HG03280 (cell line): ENCODE data around the gene CSE1L.
"Not testable (repeated sequence)": the region's sequence is repeated elsewhere in the genome, so short reads cannot be mapped to it uniquely, and the experiment has no call there.

Experiments
- ATAC-seq: cut with Tn5 transposase; IDR thresholded peaks from one replicate; pipeline ENCODE4 v1.9.1; 2021; ENCODE audit warnings: mild to moderate bottlenecking, moderate library complexity; ENCODE audit not compliant: unreplicated experiment

The CSE1L gene, protein sequence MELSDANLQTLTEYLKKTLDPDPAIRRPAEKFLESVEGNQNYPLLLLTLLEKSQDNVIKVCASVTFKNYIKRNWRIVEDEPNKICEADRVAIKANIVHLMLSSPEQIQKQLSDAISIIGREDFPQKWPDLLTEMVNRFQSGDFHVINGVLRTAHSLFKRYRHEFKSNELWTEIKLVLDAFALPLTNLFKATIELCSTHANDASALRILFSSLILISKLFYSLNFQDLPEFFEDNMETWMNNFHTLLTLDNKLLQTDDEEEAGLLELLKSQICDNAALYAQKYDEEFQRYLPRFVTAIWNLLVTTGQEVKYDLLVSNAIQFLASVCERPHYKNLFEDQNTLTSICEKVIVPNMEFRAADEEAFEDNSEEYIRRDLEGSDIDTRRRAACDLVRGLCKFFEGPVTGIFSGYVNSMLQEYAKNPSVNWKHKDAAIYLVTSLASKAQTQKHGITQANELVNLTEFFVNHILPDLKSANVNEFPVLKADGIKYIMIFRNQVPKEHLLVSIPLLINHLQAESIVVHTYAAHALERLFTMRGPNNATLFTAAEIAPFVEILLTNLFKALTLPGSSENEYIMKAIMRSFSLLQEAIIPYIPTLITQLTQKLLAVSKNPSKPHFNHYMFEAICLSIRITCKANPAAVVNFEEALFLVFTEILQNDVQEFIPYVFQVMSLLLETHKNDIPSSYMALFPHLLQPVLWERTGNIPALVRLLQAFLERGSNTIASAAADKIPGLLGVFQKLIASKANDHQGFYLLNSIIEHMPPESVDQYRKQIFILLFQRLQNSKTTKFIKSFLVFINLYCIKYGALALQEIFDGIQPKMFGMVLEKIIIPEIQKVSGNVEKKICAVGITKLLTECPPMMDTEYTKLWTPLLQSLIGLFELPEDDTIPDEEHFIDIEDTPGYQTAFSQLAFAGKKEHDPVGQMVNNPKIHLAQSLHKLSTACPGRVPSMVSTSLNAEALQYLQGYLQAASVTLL

DNA sequence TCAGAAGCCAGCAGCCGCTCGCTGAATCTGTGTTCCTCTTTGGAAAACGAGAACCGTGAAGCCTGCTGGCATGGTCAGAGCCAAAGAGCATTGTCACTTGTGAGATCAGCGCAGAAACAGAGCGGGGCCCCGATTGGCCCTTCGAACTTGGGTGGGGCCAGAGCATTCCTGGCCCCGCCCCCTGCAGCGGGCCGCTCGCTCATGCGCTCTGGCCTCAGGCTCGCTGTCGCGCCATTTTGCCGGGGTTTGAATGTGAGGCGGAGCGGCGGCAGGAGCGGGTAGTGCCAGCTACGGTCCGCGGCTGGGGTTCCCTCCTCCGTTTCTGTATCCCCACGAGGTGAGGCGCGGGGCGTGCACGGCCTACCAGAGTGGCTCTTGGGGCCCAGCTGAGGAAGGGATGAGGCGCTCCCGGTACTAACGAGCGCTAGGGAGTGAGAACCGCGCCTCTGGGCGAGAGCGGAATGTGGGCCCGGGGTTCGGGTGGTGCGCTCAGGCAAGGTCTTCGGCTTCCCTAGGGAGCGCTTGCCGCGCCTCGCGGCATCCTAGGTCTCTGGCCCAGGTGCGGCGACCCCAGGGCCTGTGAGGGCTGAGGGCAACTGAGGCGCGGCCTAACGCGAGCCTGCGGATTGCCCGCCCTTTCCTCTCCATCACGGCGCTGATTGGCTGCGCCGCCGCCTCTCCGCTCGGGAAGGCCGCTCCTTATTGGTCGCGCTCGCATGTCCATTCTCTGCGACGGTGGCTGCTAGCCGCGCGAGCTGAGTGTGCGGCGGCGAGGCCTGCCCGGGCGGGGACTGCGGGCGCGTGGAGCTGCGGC is at the start of gene CSE1L:
CSE1L (plus strand) TSS at position 226 of the 814 bp plus-strand sequence. CDS start 12,152 bp downstream, outside the sequence.
- peak; percentile 87 for ATAC-seq

DNA sequence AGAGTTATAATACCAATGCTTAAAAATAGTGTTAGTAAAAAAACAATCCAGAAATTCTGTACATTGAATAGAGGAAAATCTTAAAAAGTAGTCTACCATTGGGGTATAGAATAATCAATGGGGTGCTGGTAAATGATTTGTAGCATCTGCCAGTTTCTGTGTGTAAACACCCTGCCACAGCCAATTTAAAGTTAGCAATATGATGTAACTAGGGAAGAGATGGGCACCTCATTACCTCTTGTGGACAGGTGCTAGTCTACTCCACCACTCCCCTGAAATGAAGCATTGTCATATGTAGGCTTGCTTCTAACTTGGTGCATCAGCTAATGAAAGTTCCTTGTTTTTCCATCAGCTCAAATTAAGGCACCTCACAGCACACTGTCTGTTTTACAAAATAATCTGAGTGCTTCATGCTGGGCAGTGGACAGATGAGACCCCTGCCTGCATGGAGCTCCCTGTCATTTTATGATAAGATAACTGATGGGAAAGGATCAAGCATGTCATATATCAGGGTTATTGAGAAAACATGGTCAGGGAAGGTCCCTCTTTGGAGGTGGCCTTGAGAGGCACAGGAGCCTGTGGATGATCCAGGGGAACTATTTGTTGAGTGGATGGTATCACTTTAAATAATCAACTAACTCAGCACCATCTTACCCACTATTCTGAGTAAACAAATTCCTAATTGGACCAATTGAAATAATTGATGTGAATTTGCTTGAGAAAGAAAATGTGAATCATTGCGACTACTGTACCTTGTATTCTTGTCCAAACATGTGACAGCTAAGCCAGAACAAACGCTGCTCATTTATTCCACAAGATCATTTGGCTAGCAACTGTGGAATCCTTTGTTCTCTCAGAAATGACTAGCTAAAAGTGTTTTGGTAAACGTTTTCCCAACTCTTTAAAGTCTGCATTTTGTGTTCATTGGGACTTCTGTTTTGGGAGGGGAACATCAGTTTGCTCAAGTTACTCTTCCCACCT is 45.9 kb upstream of the CSE1L start:
- ATAC-seq: no peak

DNA sequence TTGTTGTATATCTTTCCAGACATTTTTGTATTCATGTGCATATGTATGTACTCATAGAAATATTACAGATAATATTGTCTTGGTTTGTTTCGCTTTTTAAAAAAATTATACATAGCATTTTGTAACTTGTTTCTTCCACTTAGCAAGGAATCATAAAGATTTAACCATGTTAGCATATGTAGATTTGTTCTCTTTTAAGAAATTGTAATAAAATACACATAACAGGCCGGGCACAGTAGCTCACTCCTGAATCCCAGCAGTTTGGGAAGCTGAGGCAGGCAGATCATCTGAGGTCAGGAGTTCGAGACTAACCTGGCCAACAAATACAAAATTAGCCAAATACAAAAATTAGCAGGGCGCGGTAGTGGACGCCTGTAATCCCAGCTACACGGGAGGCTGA is 44.4 kb upstream of the CSE1L start:
- ATAC-seq: no peak

- ATAC-seq: no peak
Observed at GRCh38 chr20:49006446-49006980, 39.6 kb upstream of the CSE1L start.

GRCh38 chr20:49009899-49010631 is 36.0 kb upstream of the CSE1L start:
- ATAC-seq: no peak

GRCh38 chr20:49024220-49024619 is 21.9 kb upstream of the CSE1L start:
- ATAC-seq: no peak

- not testable (repeated sequence) for ATAC-seq
Observed at GRCh38 chr20:49028177-49028576, 17.9 kb upstream of the CSE1L start.

DNA sequence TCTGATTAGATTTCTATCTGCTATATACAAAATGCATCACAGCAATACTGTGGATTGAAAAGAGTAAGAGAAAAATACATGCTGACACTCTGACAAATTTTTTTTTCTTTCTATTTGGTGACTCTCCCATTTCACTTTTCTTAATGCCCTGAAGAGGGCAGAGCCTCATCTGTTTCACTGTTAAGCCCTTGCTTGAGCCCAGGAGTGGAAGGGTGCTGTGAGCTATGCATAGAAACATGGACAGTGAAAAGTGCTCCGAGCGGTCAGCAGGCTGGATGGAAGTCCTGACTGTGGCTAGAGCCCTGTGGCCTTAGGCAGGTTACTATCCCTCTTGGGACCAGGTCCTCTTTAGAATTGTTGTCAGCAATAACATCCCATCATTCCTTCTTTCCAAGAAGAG is 17.4 kb upstream of the CSE1L start:
- no peak for ATAC-seq

DNA sequence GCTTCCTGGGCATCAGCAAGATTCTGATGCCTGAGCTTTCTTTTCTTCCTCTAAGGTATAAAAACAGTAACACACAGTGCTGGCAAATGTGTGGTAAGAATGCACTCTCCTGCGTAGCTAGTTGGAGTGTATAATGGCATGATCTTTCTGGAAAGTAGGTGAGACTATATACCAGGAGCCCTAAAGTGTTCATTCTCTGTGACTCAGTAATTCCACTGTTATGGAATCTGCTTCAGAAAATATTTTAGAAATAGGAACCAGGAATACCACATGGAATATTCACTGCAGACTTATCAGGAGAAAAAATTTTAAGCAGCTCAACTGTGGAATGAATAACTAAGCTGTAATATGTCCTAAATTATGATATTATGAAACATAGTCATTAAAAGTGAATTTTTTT is 16.9 kb upstream of the CSE1L start:
- ATAC-seq: no peak

GRCh38 chr20:49030954-49031619 is 15.0 kb upstream of the CSE1L start:
- no peak for ATAC-seq

DNA sequence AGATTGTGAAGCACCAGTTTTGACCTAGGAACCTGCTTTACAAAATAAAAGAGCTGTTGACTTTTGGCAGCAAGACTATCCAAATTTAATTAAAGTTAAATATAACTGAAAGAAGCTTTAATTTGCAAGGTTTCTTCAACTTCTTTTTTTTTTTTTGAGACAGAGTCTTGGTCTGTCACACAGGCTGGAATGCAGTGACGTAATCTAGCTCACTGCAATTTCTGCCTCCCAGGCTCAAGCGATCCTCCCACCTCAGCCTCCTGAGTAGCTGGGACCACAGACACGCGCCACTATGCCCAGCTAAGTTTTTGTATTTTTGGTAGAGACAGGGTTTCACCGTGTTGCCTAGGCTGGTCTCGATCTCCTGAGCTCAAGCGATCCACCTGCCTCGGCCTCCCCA is 13.7 kb upstream of the CSE1L start:
- ATAC-seq: no peak

DNA sequence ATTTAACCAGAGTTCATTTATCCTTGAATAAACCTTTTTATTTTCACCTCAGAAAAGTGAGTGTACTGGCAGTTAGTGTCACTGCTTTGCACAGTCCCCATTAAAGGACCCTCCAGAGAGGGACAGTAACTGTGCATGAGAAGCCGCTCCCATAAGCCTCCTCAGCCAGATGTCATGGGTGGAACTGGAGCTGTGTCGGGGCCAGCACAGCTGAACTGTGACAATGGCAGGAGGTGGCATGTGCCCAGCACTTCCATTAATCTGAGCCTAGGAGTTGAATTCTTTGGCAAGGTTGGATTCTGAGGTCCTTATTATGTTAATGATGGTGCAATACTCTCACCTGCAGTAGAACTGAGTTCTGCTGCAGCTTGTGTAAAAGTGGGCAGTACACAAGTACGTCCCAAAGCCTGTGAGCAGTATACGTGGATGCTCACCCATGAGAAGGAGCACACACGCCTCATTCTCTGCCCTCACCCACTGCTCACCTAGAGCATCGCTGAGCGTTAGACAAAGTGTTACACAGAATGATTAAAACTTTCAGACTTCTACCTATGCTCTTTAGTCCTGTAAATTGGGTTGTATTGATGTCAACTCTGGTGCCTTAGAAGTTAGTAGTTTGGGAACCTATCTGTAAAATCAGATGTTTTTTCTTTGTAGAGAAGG is 11.9 kb upstream of the CSE1L start:
- no peak for ATAC-seq

DNA sequence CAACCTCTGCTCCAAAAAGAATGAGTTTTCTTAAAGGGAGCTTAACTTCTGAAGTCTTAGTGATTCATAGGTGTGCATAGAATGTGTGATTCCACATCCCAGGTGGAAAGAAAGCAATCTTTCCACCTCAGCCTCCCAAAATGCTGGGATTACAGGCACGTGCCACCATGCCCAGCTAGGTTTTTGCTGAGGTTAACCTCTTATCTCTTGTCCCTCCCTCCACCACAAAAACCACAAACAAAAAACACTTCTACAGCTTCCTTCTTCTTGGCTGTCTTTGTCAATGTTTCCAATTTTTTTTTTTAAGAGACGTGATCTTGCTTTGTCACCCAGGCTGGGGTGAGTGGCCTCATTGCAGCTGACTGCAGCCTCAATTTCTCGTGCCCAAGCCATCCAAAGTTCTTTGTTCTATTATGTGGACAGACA is 8.1 kb upstream of the CSE1L start:
- no peak for ATAC-seq

- no peak for ATAC-seq
Observed at GRCh38 chr20:49039854-49040253, 6.3 kb upstream of the CSE1L start.

- ATAC-seq: no peak
Observed at GRCh38 chr20:49043000-49043399, 3.1 kb upstream of the CSE1L start.

- no peak for ATAC-seq
Observed at GRCh38 chr20:49045440-49046086, 549 bp upstream of the CSE1L start.

- no peak for ATAC-seq
Observed at GRCh38 chr20:49052334-49052733, 6.2 kb downstream of the CSE1L start.
